AG20443 (cell line): Measurements from ENCODE around the gene CPSF4L.

ENCODE experiments used
- DNase-seq: peaks from one replicate; pipeline ENCODE4 v3.0.0; 2012; ENCODE audit warnings: low spot score, mixed read lengths

The CPSF4L gene

DNA sequence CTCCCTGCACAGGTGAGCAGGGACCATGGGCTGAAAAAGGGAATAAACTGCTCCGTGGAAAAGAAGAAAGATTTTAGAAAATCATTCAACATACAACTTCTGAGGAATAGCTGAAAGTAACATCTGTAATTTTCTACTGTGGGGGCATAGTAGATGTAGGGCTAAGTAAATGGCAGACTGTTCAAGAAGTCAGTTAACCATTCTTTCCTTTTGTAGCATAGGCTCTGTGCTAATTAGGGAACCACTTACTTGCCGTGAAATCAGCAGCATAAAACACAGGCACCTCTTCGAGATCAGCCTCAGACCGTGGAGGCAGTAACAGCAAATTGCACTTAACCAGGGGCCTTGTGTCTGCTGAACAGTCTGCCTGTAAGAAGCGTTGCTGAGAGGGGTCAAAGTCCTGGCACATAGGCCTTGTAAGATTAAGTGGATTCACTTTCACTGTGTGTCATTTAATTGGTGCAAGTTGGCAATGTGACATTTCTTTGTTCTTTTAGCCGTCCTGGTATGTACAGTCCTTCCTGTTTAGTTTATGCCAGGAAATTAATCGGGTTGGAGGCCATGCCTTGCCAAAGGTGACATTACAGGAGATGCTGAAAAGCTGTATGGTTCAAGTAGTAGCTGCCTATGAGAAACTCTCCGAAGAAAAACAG, 58.4 kb downstream of the CPSF4L start:
- no peak for DNase-seq

DNA sequence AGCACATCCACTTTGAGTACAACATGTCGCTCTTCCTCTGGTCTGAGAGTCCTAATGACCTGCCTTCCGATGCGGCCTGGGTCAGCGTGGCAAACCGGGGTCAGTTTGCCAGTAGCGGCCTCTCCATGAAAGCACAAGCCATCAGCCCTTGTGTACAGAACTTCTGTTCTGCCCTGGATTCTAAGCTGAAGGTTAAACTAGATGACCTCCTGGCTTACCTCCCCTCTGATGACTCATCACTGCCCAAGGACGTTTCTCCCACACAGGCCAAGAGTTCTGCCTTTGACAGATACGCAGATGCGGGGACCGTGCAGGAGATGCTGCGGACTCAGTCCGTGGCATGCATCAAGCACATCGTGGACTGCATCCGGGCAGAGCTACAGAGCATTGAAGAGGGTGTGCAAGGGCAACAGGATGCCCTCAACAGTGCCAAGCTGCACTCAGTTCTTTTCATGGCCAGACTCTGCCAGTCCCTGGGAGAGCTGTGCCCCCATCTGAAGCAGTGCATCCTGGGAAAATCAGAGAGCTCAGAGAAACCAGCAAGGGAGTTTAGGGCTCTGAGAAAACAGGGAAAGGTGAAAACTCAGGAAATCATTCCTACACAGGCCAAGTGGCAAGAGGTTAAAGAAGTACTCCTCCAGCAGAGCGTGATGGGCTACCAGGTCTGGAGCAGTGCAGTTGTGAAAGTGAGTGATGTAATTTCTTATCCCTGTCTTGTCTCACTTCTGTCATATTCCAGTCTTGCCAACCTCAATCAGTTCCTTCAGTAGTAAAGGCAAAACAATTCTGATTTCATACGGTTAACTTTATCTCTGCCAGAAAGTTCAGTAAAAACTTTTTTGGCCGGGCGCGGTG, 60.2 kb downstream of the CPSF4L start:
- no peak for DNase-seq

- DNase-seq, result no peak
Observed at GRCh38 chr17:73200476-73200875, 61.2 kb downstream of the CPSF4L start.

GRCh38 chr17:73199751-73200317, 61.8 kb downstream of the CPSF4L start:
- no peak for DNase-seq

- no peak for DNase-seq
Observed at GRCh38 chr17:73198930-73199260, 62.8 kb downstream of the CPSF4L start.
